Neural progenitor cell (in vitro differentiated cells): ENCODE measurements around the gene PACSIN2. TPM values are rescaled to one million over a fixed set of nuclear protein-coding genes. Genes with fewer than 3 reads are reported as not detected.
A peak's percentile ranks its signal among the peaks of the same experiment; 100 is the strongest.
"Not testable (repeated sequence)": the region's sequence is repeated elsewhere in the genome, so short reads cannot be mapped to it uniquely, and the experiment has no call there.

Experiments
- DNase-seq: peaks from one replicate; pipeline ENCODE4 v3.0.0-alpha.2; 2016; ENCODE audit warnings: low spot score
- H2AFZ ChIP-seq: fragments of 200-600 bp; sonication (generic); replicated peaks from 2 replicates; pipeline ENCODE4 v1.6.1; 2016; ENCODE audit warnings: antibody characterized with exemption
- H3F3A ChIP-seq: fragments of 200-600 bp; sonication (generic); 2 replicates; pipeline ENCODE4 v1.6.1; 2016; ENCODE audit warnings: antibody characterized with exemption, low read depth
- H3K27ac ChIP-seq: fragments of 200-600 bp; sonication (generic); 2 replicates; pipeline ENCODE4 v1.5.1; 2016; ENCODE audit warnings: mild to moderate bottlenecking
- H3K27me3 ChIP-seq: fragments of 200-600 bp; sonication (generic); 2 replicates; pipeline ENCODE4 v1.6.1; 2016; ENCODE audit warnings: mild to moderate bottlenecking, moderate library complexity
- H3K36me3 ChIP-seq: fragments of 200-600 bp; sonication (generic); 2 replicates; pipeline ENCODE4 v1.5.1; 2016
- H3K4me1 ChIP-seq: fragments of 200-600 bp; sonication (generic); 2 replicates; pipeline ENCODE4 v1.6.1; 2016; ENCODE audit warnings: mixed run types
- H3K4me2 ChIP-seq: fragments of 200-600 bp; sonication (generic); 2 replicates; pipeline ENCODE4 v1.6.1; 2016
- H3K4me3 ChIP-seq: fragments of 200-600 bp; sonication (generic); 2 replicates; pipeline ENCODE4 v1.5.1; 2016
- H3K79me2 ChIP-seq: fragments of 200-600 bp; sonication (generic); 2 replicates; pipeline ENCODE4 v1.6.1; 2016; ENCODE audit warnings: low read depth
- H3K9ac ChIP-seq: fragments of 200-600 bp; sonication (generic); 2 replicates; pipeline ENCODE4 v1.6.1; 2016
- H3K9me3 ChIP-seq: fragments of 200-600 bp; sonication (generic); 2 replicates; pipeline ENCODE4 v1.5.1; 2016; ENCODE audit warnings: low read depth
- H4K20me1 ChIP-seq: fragments of 200-600 bp; sonication (generic); 2 replicates; pipeline ENCODE4 v1.6.1; 2016; ENCODE audit warnings: low read depth
- H3K27ac Mint-ChIP-seq: 3 replicates; pipeline ENCODE4 v1.8.0; 2021; ENCODE audit warnings: mixed read lengths
- H3K27me3 Mint-ChIP-seq: 2 replicates; pipeline ENCODE4 v1.8.0; 2022; ENCODE audit warnings: low read depth, mild to moderate bottlenecking, inconsistent platforms, moderate library complexity, mixed read lengths; ENCODE audit not compliant: insufficient read depth
- H3K36me3 Mint-ChIP-seq: 3 replicates; pipeline ENCODE4 v1.8.0; 2021; ENCODE audit warnings: mixed read lengths
- H3K4me1 Mint-ChIP-seq: 3 replicates; pipeline ENCODE4 v1.8.0; 2021; ENCODE audit warnings: mixed read lengths
- H3K4me3 Mint-ChIP-seq: 3 replicates; pipeline ENCODE4 v1.8.0; 2021; ENCODE audit warnings: mild to moderate bottlenecking, moderate library complexity, mixed read lengths
- H3K9me3 Mint-ChIP-seq: 3 replicates; pipeline ENCODE4 v1.8.0; 2020; ENCODE audit warnings: mixed read lengths
- EZH2 ChIP-seq: fragments of 200-600 bp; sonication (generic); IDR thresholded peaks from 2 replicates; pipeline ENCODE4 v1.6.1; 2017; ENCODE audit warnings: antibody characterized with exemption, mild to moderate bottlenecking, moderate library complexity
- EZH2phosphoT487 ChIP-seq: fragments of 200-600 bp; sonication (generic); IDR thresholded peaks from 2 replicates; pipeline ENCODE4 v1.6.1; 2017; ENCODE audit warnings: antibody characterized with exemption
- total RNA-seq: library from RNA; depleted of rRNA; stranded (reverse); fragments of >200 nt; gene quantifications from 2 replicates; pipeline ENCODE4 v1.2.3, GENCODE V29; 2015; ENCODE audit warnings: low replicate concordance
- TF ChIP-seq, protein P1 (sequence below): fragments of 200-600 bp; sonication (generic); IDR thresholded peaks from 2 replicates; pipeline ENCODE4 v1.5.1; 2017; ENCODE audit warnings: antibody characterized with exemption, mild to moderate bottlenecking

PACSIN2 gene
- total RNA-seq, 1 donor from 2014 or later, result 38.1 TPM

DNA sequence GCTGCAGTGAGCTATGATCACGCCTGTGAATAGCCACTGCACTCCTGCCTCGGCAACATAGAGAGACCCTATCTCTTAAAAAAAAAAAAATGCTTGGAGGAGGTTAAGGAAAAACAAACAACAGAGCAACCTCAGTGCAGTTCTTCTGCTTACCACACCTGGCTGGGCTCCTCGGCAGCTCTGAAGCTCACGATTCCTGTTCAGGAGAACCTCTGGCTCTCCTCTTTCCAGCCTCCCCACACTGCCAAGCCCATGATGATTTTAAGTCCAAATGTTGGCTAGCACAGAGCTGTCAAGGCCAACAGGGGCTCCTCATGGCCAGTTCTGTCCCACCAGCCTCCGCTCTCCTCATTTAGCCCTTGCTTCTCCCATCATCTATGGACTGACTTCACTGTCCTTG, 88.2 kb downstream of the PACSIN2 start:
- H3K9me3 Mint-ChIP-seq, result no peaks in the 10 kb centered on the region
- peak overlapping the region; percentile 46 for H3K4me3 Mint-ChIP-seq
- Histone ChIP-seq H3K4me1 (no peaks in the 10 kb centered on the region), H2AFZ (no peak overlapping the region), H3K9me3 (no peaks in the 10 kb centered on the region), H3F3A (no peaks in the 10 kb centered on the region), H3K4me3 (no peak overlapping the region), H3K27ac (no peak overlapping the region), H3K79me2 (peaks cover 67% of the 10 kb centered on the region), H3K36me3 (no peaks in the 10 kb centered on the region), H3K4me2 (no peak overlapping the region), H3K9ac (no peak overlapping the region), H4K20me1 (peaks cover 64% of the 10 kb centered on the region), H3K27me3 (no peaks in the 10 kb centered on the region)
- peaks cover 4% of the 10 kb centered on the region for H3K27me3 Mint-ChIP-seq
- no peak for DNase-seq
- peak overlapping the region; percentile 81 for H3K27ac Mint-ChIP-seq
- no peaks in the 10 kb centered on the region for H3K36me3 Mint-ChIP-seq
- H3K4me1 Mint-ChIP-seq, result peaks cover 55% of the 10 kb centered on the region
- TF ChIP-seq, protein P1, sequence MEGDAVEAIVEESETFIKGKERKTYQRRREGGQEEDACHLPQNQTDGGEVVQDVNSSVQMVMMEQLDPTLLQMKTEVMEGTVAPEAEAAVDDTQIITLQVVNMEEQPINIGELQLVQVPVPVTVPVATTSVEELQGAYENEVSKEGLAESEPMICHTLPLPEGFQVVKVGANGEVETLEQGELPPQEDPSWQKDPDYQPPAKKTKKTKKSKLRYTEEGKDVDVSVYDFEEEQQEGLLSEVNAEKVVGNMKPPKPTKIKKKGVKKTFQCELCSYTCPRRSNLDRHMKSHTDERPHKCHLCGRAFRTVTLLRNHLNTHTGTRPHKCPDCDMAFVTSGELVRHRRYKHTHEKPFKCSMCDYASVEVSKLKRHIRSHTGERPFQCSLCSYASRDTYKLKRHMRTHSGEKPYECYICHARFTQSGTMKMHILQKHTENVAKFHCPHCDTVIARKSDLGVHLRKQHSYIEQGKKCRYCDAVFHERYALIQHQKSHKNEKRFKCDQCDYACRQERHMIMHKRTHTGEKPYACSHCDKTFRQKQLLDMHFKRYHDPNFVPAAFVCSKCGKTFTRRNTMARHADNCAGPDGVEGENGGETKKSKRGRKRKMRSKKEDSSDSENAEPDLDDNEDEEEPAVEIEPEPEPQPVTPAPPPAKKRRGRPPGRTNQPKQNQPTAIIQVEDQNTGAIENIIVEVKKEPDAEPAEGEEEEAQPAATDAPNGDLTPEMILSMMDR, result no peak
- TF ChIP-seq EZH2 (no peak), EZH2phosphoT487 (no peak)

DNA sequence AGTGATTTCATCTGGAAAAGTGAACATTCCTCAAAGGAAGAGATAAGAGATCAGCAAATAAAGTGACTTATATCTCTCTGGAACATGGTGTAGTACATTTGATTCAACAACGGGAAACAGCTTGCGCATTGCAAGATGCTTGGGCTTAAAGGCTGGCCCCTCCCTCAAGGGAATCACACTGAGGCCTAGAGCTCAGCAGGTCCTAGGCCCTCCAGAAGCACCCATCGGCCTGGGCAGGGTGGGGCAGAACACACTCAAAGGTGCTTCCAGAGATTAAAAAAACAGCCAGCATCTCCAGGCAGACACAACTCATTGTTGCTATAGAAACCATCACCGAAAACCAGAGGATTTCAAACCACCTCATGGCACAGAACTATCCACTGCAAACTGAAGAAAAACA, 88.8 kb downstream of the PACSIN2 start:
- Histone ChIP-seq H3K9ac (no peak overlapping the region), H3K4me1 (no peaks in the 10 kb centered on the region), H3K79me2 (peaks cover 70% of the 10 kb centered on the region), H3K4me2 (no peak overlapping the region), H3K4me3 (no peak overlapping the region), H3K36me3 (no peaks in the 10 kb centered on the region), H3F3A (no peaks in the 10 kb centered on the region), H3K9me3 (no peaks in the 10 kb centered on the region), H3K27me3 (no peaks in the 10 kb centered on the region), H2AFZ (no peak overlapping the region), H4K20me1 (peaks cover 64% of the 10 kb centered on the region), H3K27ac (no peak overlapping the region)
- Mint-ChIP-seq H3K4me1 (peaks cover 55% of the 10 kb centered on the region), H3K36me3 (no peaks in the 10 kb centered on the region), H3K9me3 (no peaks in the 10 kb centered on the region), H3K4me3 (no peak overlapping the region), H3K27ac (no peak overlapping the region), H3K27me3 (peaks cover 4% of the 10 kb centered on the region)
- TF ChIP-seq, protein P1, result no peak
- no peak for TF ChIP-seq EZH2
- TF ChIP-seq EZH2phosphoT487, result no peak
- DNase-seq, result no peak

DNA sequence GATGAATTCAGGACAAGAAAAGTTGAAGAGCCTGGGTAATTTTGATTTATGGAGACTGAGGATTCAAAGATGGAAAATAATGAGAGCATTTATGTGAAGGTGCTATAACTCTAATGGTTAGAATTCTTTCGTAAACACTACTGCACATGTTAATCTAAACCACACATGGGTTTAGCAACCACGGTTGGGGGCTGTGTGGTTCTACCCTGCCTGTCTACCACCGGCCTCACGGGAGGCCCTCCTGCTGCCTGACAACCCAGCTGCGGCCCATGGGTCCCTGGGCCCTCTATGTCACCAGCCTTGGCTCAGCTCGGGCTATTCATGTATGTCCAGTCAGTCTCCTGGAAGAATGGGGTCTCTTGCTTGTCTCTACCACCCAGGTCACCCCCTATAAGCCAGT, 89.4 kb downstream of the PACSIN2 start:
- DNase-seq, result no peak
- no peak overlapping the region for H3K9ac ChIP-seq
- H3K4me1 ChIP-seq, result no peaks in the 10 kb centered on the region
- H3K27me3 ChIP-seq, result no peaks in the 10 kb centered on the region
- H3K9me3 Mint-ChIP-seq, result no peaks in the 10 kb centered on the region
- TF ChIP-seq EZH2phosphoT487, result no peak
- TF ChIP-seq, protein P1, result no peak
- no peak for TF ChIP-seq EZH2
- H3K27me3 Mint-ChIP-seq, result peaks cover 4% of the 10 kb centered on the region
- no peaks in the 10 kb centered on the region for H3K9me3 ChIP-seq
- H2AFZ ChIP-seq, result no peak overlapping the region
- no peaks in the 10 kb centered on the region for H3F3A ChIP-seq
- peaks cover 65% of the 10 kb centered on the region for H3K79me2 ChIP-seq
- no peak overlapping the region for H3K4me3 Mint-ChIP-seq
- H3K36me3 Mint-ChIP-seq, result no peaks in the 10 kb centered on the region
- no peak overlapping the region for H3K4me2 ChIP-seq
- H3K36me3 ChIP-seq, result no peaks in the 10 kb centered on the region
- H3K4me1 Mint-ChIP-seq, result peaks cover 55% of the 10 kb centered on the region
- H3K27ac Mint-ChIP-seq, result no peak overlapping the region
- no peak overlapping the region for H3K27ac ChIP-seq
- peaks cover 60% of the 10 kb centered on the region for H4K20me1 ChIP-seq
- no peak overlapping the region for H3K4me3 ChIP-seq

DNA sequence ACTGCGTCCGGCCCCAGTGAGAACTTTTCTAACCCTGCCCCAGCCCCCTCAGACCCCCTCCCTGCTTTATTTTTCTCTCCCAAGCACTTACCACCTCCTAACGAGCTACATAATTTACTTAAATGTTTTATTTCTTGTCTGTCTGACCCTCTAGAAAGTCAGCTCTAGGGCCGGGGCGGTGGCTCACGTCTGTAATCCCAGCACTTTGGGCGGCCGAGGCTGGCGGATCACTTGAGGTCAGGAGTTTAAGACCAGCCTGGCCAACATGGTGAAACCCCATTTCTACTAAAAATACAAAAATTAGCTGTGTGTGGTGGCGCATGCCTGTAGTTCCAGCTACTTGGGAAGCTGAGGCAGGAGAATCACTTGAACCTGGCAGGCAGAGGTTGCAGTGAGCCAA, 89.9 kb downstream of the PACSIN2 start:
- not testable (repeated sequence) for DNase-seq, H2AFZ ChIP-seq, H3K4me3 ChIP-seq, H3K9me3 ChIP-seq, H3K27ac Mint-ChIP-seq, H3K27me3 ChIP-seq, H3K9ac ChIP-seq, H3K27ac ChIP-seq, H3K4me1 ChIP-seq, H3K4me3 Mint-ChIP-seq, H3F3A ChIP-seq, H3K36me3 ChIP-seq, H3K4me2 ChIP-seq, H3K9me3 Mint-ChIP-seq, H3K36me3 Mint-ChIP-seq, H3K27me3 Mint-ChIP-seq
- peaks cover 52% of the 10 kb centered on the region for H3K4me1 Mint-ChIP-seq
- Histone ChIP-seq H4K20me1 (peaks cover 59% of the 10 kb centered on the region), H3K79me2 (peaks cover 64% of the 10 kb centered on the region)
